ENCODE measurements around the gene PDZD11.
A peak's percentile ranks its signal among the peaks of the same experiment; 100 is the strongest.
"Not testable (repeated sequence)": the region's sequence is repeated elsewhere in the genome, so short reads cannot be mapped to it uniquely, and the experiment has no call there.

The PDZD11 gene, protein sequence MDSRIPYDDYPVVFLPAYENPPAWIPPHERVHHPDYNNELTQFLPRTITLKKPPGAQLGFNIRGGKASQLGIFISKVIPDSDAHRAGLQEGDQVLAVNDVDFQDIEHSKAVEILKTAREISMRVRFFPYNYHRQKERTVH

DNA sequence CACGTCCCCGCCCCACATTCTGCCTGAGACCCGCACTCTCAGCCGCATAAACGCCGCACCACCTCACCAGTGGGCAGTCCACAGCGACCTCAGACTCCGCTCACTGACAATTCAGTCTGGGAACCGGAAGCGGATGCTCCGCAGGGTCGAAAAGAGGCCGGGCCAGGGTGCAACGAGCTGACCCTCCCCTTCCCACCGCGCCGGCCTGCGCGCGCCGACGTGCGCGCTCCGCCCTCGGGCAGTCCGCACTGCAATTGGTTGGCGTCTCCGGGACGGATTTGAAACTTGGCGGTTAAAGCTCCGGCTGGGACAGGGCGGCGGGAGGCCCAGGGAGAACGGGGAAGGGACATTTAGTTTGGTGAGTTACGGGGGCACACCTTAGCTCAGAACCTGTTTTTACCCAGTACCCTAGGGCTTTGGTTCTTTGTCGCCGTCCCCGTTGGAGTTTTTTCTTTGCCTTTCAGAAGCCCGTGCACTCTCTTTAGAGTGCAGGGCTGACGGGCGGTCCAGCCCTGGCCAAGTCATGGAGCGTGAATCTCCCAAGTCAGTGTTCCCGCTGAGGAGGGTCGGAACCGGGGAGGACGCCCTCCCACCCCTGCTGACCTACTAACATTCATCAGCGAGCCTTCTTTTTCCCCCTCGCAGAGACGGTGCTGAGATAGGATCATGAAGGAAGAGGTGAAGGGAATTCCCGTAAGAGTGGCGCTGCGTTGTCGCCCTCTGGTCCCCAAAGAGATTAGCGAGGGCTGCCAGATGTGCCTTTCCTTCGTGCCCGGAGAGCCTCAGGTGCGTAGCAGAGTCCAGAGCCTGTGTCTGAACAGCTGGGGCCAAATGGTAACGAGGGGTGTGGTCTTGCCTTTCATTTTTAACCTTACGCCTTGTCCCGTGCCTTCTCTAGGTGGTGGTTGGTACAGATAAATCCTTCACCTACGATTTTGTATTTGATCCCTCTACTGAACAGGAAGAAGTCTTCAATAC lies at the start of gene PDZD11, which contains the start of gene KIF4A:
Gene PDZD11 (minus strand): TSS at position 135 of the 978 bp plus-strand sequence. CDS start 586 bp downstream, outside the sequence.
Gene KIF4A (plus strand): TSS at position 312 of the 978 bp plus-strand sequence. CDS start 355 bp downstream, at position 667.
- peak; percentile 37 to 52 for DNase-seq (ENCODE audit: low read depth in 2 of 2)

DNA sequence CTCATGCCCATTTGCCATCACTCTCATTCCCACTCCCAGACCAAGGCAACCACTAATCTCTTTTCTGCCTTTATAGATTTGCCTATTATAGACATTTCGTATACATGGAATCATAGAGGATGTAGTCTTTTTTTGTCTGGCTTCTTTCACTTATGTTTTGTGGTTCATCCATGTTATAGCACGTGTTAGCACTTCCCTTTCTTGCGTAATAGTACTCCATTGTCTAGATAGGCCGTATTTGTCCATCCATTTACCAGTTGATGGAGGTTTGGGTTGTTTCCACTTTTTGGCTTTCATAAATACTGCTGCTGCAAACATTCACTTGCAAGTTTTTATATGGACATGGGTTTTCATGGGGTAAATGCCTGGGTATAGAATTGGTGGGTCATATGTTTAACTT lies 48.6 kb upstream of the PDZD11 start:
- no peak for DNase-seq (ENCODE audit: low read depth in 2 of 2)

DNA sequence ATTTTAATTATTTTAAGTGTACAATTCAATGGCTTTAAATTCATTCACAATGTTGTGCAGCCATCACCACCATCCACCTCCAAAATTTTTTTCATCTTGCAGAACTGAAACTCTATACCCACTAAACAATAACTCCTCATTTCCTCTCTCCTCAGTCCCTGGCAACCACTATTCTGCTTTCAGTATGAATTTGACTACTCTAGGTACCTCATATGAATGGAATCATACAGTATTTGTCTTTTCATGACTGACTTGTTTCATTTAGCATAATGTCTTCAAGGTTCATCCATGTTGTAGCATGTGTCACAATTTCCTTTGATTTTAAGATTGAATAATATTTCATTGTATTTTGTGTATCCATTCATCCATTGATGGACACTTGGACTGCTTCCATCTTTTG lies 47.0 kb upstream of the PDZD11 start:
- DNase-seq (ENCODE audit: low read depth in 2 of 2): no peak

DNA sequence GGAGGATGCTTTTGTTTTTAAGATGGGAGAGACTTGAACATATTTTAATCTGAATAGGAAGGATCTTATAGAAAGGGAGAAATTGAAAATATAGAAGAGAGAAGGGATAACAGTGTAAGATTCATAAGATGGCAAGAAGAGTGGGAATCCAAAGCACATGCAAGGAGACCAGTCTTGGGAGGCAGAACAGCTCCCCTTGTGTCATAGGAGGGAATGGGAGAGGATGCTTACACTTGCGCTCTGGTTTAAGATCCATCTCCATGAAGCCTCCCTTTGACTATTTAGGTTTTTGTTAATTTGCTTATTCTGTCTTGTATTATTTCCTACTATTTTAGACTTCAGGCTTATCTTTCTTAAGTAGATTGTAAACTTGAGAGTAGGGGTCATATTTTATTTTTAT lies 42.9 kb upstream of the PDZD11 start:
- no peak for DNase-seq (ENCODE audit: low read depth in 2 of 2)

DNA sequence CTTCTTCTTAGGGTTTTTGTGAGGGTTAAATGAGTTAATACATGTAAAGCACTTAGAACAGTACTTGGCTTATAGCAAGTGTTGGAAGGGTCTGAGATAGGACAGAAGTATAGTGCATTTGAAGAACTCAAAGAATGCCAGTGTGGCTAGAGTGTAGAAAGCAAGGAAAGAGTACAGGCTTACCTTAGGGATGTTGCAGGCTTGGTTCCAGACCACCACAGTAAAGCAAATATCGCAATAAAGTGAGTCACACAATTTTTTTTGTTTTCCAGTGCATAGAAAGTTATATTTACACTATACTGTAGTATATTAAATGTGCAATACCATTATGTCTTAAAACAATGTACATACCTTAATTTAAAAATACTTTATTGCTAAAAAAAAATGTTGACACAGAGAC lies 41.4 kb upstream of the PDZD11 start:
- DNase-seq (ENCODE audit: low read depth in 2 of 2): no peak

DNA sequence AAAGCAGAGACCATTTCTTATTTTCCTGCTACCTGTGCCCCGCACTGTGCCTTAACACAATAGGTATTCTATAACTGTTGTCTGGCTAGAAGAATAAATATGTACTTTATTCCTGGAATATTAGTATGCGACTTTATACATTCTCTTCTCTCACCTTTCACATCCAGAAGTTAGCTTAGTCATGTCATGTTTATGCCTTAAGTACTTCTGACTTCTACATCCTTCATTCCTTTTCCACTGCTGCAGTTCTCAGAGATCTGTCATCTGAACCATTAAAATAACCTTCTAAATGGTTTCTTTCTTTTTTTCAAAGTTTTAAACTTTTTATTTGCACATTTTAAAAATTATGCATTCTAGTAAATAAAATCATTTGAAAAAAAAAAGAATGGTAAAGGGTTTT lies 34.6 kb upstream of the PDZD11 start:
- no peak for DNase-seq (ENCODE audit: low read depth in 2 of 2)

DNA sequence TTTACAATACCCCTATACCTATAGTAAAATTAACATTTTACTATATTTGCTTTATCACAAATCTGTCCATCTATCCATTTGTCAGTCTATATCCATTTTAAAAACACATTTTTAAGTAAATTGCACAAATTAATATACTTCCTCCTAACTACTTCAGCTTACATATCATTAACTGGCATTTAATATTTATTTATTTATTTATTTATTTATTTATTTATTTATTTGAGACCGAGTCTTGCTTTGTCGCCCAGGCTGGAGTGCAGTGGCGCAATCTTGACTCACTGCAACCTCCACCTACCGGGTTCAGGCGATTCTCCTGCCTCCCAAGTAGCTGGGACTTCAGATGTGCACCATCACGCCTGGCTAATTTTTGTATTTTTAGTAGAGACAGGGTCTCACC lies 33.9 kb upstream of the PDZD11 start:
- not testable (repeated sequence) for DNase-seq (ENCODE audit: low read depth in 2 of 2)

DNA sequence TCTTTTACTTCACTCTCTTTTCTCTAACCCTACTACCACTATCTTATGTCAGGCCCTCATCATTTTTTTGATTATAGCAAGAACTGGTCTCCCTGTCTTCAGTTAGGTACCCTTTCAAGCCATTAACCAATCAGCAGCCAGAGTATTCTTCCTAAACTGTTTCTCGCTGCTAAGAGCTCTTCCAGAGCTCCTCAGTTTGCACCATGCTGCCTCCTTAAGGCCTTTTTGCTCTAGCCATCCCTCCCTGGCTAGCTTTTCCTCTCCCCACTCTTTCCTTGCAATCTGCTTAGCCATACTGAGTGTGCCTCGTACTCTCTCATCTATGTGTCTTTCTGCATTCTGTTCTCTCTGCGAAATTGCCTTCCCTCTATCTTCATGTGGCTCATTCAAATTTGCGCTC lies 33.1 kb upstream of the PDZD11 start:
- DNase-seq (ENCODE audit: low read depth in 2 of 2): no peak

DNA sequence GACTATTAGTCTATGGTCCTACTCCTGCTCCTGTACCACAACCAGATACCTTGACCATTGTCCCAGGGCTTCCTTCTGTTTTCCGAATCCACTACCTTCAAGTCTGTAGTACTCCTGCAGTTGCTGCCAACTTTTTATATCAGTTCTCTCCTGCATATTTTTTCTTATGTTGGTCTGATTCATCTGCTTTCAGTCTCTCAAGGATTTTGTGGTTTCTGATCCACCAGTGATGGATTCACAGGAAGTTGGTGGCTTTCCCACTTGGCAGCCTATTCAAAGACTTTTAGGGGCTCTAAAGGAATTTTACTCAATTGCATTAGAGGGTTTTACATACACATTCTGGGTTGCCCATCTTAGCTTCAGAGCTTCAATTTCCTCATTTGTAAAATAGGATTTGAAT lies 23.8 kb upstream of the PDZD11 start:
- DNase-seq (ENCODE audit: low read depth in 2 of 2): no peak

DNA sequence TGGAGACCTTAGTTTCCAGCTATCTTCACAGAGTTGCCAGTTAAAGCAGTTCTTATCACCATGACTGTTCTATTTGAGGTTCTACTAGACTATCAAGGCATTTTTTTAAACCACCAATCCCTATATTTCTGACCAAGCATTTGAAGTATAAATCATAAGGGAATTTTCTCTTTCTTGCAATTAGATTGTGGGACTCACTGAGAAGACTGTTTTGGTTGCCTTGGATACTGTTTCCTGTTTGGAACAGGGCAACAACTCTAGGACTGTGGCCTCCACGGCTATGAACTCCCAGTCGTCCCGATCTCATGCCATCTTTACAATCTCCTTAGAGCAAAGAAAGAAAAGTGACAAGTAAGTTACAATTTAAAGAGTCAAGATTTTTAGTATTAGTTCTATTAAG lies 12.0 kb upstream of the PDZD11 start:
- no peak for DNase-seq (ENCODE audit: low read depth in 2 of 2)

DNA sequence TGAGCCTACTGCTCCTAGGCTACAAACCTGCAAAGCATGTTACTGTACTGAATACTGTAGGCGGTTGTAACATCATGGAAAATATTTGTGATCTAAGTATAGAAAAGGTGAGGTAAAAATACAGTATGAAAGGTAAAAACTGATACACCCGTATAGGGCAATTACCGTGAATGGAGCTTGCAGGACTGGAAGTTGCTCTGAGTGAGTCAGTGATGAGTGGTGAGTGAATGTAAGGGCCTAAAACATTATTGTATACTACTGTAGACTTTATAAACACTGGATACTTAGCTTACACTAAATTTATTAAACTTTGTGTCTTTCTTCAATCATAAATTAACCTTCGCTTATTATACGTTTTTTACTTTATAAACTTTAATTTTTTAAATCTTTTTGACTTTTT lies 3.9 kb upstream of the PDZD11 start:
- DNase-seq (ENCODE audit: low read depth in 2 of 2): no peak

DNA sequence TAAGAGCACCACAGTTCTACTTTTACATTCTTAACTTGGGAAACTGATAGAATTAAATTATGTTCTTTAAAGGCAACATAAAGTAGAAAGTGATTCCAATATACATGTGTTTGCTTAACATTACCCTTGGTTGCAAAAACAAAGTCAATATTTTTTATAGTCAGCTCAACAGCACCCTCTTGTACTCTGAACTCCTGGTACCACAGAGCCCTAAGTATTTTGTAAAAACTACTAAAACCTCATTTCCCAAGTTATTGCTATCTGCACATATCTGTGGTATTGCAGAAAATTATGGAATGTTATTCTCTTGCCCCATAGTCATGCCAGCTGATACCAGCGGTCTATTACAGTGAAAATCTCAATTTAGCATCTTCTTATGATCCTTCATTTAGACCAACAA lies 3.1 kb upstream of the PDZD11 start:
- no peak for DNase-seq (ENCODE audit: low read depth in 2 of 2)

DNA sequence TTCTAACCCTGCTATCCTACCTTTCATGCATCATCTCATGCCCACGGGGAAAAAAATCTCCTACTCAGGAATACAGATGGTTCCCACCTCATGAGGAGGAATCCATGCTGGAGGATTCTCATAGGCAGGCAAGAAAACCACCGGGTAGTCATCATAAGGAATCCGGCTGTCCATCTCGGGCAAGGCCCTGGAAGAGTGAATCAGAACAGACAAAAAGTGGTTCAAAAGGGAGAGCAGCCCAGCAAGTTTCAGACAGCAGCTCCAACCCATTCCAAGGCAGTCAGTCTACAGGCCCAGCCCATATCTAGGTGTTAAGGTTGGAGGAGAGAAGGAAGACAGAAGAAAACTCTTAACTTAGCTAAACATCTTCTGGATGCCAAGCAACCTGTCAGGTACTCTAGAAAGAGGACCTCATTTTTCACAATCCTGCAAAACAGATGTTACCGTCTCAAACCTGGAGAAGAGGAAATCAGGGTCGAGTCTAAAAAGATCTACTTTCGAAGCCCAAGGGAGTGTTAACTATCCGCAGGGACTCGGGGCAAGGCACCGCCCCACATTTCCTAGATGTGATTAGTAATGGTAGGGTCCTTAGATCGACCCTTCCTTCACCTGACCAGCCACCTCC lies 447 bp downstream of the PDZD11 start:
- no peak for DNase-seq (ENCODE audit: low read depth in 2 of 2)

DNA sequence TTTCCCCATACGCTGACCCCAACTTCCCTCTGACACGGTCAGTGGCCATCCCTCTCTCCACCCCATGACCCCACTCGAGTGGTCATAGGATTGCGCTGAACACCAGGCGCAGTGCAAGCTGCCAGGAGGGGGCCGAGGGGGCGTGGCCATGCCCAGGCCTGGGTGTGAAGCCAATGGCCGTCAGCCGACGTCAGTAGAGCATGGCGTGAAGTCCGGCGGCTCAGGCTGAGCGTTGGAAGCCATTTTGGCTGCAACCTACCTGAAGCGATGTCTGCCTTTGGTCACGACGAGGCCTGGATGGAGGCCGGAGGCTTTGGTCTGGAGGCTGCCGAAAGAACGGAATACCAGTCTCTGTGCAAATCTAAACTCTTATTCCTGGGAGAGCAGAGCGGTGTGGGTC lies 7.8 kb downstream of the PDZD11 start, which contains the start of gene RAB41:
Gene RAB41 (plus strand): TSS at position 222 of the 400 bp plus-strand sequence. CDS start 46 bp downstream, at position 268.
- no peak for DNase-seq (ENCODE audit: low read depth in 2 of 2)

DNA sequence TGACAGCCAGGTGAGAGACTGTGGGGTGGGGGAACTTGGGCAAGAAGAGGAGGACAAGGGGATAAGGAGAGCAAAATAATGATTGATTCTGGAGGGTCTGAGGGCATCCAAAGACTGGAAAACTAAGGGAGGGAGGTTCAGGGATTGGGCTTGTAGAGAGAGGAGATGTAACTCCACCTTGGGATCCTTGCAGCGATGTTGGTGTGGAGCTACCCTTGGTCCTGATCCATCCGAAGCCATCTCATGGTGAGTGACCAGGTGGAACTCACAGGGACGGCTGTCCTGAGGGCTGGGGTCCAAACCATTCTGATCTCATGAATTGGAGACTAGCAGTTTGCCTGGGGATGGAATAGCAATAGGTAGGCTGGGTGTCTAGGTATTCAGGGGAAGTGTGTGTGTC lies 9.2 kb downstream of the PDZD11 start:
- no peak for DNase-seq (ENCODE audit: low read depth in 2 of 2)

DNA sequence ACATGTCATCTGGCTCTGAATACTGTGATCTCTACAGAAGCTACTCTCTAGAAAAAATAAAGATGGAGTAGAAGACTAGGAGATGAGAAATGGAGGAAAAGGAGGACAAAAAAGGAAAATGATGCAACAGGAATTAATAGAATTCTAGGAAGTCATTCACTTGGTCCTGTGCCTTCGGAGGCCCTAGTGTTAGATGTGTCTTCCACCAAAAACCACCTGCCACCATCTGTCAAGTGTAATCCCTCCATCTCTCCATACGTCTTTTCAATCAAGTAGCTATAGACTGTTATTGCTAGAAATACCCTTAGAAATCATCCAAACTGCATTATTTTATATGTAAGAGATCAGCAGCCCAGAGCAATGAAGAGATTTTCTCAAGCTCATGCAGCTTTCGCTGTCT lies 10.6 kb downstream of the PDZD11 start:
- no peak for DNase-seq (ENCODE audit: low read depth in 2 of 2)

DNA sequence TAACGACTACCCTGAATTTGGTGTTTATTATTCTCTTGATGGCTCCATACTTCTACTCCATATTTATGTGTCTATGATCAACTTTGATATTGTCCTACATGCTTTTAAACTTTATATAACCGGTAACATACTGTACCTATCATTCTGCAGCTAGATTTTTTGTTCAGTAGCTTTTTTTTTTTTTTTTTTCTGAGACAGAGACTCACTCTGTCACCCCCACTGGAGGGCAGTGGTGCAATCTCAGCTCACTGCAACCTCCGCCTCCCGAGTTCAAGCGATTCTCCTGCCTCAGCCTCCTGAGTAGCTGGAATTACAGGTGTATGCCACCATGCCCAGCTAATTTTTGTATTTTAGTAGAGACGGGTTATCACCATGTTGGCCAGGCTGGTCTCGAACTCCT lies 15.7 kb downstream of the PDZD11 start:
- DNase-seq (ENCODE audit: low read depth in 2 of 2): not testable (repeated sequence)

DNA sequence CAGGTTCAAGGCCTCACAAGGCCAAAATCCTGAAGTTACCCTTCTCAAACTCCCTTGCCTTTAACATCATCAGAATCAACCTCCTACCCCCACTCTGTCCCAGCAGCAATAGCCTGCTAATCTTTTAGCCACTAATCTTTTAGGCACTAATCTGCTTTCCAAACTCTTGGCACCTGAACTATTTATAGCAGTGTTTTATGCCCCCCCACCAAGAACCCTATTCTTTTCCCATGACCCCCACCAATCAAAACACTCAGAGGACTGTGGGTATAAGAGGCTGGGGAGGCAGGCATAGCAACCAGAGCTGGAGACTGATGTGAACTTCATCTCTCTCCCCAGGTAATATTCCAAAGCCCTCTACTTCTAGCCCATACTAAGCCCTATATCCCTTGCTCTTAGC lies 21.7 kb downstream of the PDZD11 start, which contains the start of gene ARR3:
Gene ARR3 (plus strand): TSS at position 301 of the 400 bp plus-strand sequence. CDS start 1,052 bp downstream, outside the sequence.
- DNase-seq (ENCODE audit: low read depth in 2 of 2): no peak

DNA sequence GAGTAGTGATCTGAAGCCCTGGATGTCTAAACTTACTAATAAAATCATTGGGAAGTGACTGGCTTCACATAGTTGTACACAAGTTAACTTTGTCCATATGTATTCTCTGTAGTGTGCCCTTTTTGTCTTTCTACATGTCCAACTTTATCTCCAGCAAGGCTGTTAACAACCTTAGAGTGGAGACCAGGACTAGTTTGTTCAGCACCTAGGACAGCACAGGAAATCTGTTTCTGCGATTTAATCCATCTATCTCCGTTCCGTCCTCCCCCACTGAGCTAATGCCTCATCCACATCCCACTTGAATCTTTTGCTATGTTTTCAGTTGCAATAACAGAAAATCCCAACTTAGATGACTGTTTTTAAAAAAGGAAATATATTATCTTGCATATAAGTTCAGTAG lies 24.9 kb downstream of the PDZD11 start:
- no peak for DNase-seq (ENCODE audit: low read depth in 2 of 2)

DNA sequence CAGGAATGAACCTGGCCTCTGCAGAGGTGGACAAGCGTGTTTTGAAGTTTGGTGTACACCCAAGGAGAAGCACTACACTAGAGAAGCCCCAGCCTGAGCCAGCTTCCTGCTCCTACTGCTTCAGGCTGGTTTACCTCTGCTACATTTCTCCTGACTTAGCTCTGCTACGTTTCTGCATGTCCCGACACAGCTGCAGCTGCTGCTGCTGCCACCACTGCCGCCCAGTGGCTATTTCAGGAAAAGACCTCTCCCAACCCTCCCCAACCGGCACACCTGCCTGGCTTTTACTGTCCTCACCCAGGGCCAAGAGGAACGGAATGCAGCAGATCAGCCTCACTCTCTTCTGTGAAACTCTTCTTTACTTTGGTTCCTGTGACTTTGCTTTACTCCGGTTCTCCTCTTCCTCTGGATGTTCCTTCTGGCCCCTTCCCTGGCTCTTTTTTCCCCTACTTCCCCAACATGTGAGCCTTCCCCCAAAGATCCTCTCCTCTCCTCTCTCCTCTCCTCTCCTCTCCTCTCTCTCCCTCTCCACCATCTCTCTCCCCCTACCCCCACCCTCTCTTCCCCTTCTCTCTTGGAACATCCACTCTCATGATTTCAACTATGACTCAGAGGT lies 26.7 kb downstream of the PDZD11 start:
- DNase-seq (ENCODE audit: low read depth in 2 of 2): no peak

DNA sequence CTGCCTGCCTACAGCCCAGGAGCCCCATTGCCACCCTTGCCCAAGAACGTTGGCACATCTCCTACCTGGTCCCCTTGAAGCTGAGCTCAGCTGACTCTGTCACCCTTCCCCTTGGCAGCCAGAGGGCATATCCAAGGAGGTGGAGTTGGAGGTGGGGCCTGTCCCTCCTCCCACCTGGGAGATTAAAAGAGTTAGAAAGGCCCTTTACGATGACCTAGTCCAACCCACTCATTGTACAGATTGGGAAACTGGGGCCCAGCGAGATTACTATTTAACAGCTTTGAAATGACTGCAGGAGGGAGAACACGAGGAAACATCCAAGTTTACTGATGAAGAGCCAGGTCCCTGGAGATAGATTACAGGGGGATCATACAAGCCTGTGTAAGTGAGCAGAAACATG lies 29.6 kb downstream of the PDZD11 start, which contains the start of gene P2RY4:
Gene P2RY4 (minus strand): TSS at position 101 of the 400 bp plus-strand sequence. CDS start 580 bp downstream, outside the sequence.
- DNase-seq (ENCODE audit: low read depth in 2 of 2): no peak

Measured in activated CD8-positive, alpha-beta memory T cell treated with anti-CD3 and anti-CD28 coated beads for 4 hours (primary cell).